ENCODE measurements around the gene SCAP. TPM values are rescaled to one million over a fixed set of nuclear protein-coding genes. Genes with fewer than 3 reads are reported as not detected.

Gene SCAP
- total RNA-seq, 1 donor from 2014 or later, result 76.4 TPM

DNA sequence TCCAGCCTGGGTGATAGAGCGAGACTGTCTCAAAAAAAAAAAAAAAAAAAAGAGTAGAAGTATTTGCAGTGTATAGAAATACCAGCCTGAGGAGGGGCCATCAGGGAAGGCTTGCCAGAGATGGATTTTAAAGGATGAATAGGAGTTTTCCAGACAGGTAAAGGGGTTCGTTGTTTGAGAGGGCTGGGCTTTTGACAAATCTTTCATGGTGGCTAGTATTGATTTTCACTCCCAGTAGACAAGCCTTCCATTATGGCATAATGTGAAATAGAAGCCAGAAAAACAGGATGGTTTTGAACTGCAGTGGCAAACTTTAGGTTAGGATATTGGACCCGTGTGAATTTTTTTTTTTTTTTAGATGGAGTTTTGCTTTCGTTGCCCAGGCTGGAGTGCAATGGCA lies 91.3 kb downstream of the SCAP start:
- H3K9me3 Mint-ChIP-seq (ENCODE audit: unreplicated experiment), result no peaks in the 10 kb centered on the region
- no peak overlapping the region for H3K27ac Mint-ChIP-seq (ENCODE audit: unreplicated experiment)
- H3K4me1 Mint-ChIP-seq (ENCODE audit: unreplicated experiment), result peaks cover 33% of the 10 kb centered on the region
- TF ChIP-seq, protein P1, sequence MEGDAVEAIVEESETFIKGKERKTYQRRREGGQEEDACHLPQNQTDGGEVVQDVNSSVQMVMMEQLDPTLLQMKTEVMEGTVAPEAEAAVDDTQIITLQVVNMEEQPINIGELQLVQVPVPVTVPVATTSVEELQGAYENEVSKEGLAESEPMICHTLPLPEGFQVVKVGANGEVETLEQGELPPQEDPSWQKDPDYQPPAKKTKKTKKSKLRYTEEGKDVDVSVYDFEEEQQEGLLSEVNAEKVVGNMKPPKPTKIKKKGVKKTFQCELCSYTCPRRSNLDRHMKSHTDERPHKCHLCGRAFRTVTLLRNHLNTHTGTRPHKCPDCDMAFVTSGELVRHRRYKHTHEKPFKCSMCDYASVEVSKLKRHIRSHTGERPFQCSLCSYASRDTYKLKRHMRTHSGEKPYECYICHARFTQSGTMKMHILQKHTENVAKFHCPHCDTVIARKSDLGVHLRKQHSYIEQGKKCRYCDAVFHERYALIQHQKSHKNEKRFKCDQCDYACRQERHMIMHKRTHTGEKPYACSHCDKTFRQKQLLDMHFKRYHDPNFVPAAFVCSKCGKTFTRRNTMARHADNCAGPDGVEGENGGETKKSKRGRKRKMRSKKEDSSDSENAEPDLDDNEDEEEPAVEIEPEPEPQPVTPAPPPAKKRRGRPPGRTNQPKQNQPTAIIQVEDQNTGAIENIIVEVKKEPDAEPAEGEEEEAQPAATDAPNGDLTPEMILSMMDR (IDR thresholded peaks at IDR 0.05), result no peak
- no peak for DNase-seq (ENCODE audit: extremely low spot score, unreplicated experiment)
- no peak overlapping the region for H3K4me3 Mint-ChIP-seq (ENCODE audit: unreplicated experiment)
- H3K36me3 Mint-ChIP-seq (ENCODE audit: unreplicated experiment), result peaks cover 17% of the 10 kb centered on the region
- no peaks in the 10 kb centered on the region for H3K27me3 Mint-ChIP-seq (ENCODE audit: unreplicated experiment)

DNA sequence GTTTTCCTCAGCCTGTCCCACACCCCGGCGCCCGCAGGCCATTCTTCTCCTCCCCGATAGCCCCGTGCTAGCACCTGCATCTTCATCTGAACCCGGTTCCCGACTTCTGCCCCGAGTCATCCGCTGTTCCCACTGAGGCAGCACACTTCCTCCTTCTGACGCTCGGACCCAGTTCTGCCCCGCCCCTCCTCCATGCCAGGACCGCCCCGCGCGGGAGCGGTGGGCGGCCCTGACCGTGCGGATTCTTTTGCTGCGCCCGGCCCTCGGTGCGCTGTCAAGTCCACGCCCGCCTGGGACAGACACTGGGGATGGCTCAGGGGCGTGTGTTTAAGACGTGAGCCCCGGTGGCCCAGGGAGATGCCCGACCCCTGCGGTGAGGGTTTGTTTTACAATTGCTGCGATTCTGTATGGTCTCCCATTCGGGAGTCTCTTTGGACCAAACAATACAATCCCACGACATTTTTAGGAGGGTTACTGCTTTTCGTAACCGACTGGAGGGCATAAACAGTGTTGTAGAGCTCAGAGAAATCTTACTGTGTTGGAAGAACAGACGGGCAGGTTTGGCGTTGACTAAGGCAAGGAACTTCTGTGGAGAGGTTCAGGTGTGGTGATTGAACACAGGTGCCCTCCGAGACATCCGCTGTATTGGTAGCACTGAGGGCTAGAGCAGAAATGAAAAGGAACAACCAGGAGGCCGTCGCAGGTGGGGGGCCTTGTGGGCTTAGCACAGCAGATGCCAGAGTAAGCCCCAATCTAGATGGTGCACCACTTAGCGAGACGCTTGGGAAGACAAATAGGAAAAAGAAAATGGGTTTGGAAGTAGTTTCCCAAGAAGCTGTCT lies 94.2 kb downstream of the SCAP start:
- no peaks in the 10 kb centered on the region for H3K9me3 Mint-ChIP-seq (ENCODE audit: unreplicated experiment)
- TF ChIP-seq, protein P1 (IDR thresholded peaks at IDR 0.05), result no peak
- DNase-seq (ENCODE audit: extremely low spot score, unreplicated experiment), result peak; percentile 94
- H3K4me1 Mint-ChIP-seq (ENCODE audit: unreplicated experiment), result peaks cover 38% of the 10 kb centered on the region
- H3K27ac Mint-ChIP-seq (ENCODE audit: unreplicated experiment), result peak overlapping the region; percentile 100
- H3K4me3 Mint-ChIP-seq (ENCODE audit: unreplicated experiment), result peak overlapping the region; percentile 100
- peaks cover 13% of the 10 kb centered on the region for H3K36me3 Mint-ChIP-seq (ENCODE audit: unreplicated experiment)
- no peaks in the 10 kb centered on the region for H3K27me3 Mint-ChIP-seq (ENCODE audit: unreplicated experiment)

DNA sequence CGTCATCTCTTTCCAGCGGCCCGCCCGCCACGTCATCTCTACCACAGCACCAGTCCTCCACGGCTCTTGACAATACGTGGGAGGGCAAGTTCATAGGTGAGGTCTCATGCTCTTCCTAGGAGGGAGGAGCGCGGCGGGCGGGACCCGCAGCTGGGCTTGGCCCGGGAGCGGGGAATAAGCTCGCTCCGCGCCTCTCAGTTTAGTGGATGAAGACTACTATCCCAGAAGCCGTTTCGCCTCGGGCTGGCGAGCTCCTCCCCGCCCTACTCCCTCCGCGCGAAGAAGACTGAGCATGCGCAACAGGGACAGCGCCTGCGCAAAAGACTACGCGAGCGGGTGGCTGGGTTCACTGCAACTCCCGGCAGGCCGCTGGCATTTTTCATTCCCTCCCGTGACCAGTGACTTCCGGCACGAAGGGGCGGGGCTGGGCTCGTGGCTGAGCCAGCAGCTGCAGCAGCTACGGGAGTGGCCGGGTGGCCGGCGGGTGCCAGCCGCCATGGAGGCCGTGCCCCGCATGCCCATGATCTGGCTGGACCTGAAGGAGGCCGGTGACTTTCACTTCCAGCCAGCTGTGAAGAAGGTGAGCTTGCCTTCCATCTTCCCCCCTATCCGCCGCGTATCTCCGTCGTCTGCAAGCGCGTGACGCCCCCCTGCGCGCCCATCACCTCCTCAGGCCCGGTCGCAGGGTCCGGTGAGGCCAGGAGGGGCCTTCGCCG lies 95.0 kb downstream of the SCAP start, which contains the start of gene PTPN23:
Gene PTPN23 (plus strand): TSS at position 421 of the 716 bp plus-strand sequence. CDS start 76 bp downstream, at position 497.
- H3K27me3 Mint-ChIP-seq (ENCODE audit: unreplicated experiment), result no peaks in the 10 kb centered on the region
- H3K4me3 Mint-ChIP-seq (ENCODE audit: unreplicated experiment), result peak within 1 kb of the TSS; percentile 100
- peak; percentile 100 for DNase-seq (ENCODE audit: extremely low spot score, unreplicated experiment)
- TF ChIP-seq, protein P1 (IDR thresholded peaks at IDR 0.05), result no peak
- H3K4me1 Mint-ChIP-seq (ENCODE audit: unreplicated experiment), result peaks cover 37% of the 10 kb centered on the region
- peaks cover 9% of the 10 kb centered on the region for H3K36me3 Mint-ChIP-seq (ENCODE audit: unreplicated experiment)
- no peaks in the 10 kb centered on the region for H3K9me3 Mint-ChIP-seq (ENCODE audit: unreplicated experiment)
- peak within 1 kb of the TSS; percentile 100 for H3K27ac Mint-ChIP-seq (ENCODE audit: unreplicated experiment)

DNA sequence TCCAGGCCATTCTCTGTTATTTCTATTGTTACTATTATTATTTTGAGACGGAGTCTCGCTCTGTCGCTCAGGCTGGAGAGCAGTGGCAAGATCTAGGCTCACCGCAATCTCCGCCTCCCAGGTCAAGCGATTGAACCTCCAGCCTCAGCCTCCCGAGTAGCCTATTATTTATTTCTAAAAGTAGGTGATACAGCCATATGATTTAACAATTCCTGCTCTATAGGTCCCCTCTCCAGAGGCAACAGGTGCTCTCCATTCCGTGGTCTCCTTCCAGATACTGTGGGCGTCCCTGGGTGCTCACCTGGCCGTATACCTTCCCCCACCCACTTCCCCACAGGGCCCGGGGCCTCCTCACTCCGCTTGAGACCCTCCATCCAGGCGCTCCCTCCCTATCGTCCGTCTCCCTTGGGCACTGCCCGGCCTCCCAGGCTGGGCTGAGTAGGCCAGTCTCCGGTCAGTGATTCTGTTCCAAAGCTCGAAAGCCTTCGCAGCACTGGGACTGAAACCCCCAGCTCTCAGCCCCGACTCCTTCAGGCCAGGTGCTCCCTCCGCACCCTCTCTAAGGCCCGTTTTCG lies 95.6 kb downstream of the SCAP start:
- H3K9me3 Mint-ChIP-seq (ENCODE audit: unreplicated experiment), result no peaks in the 10 kb centered on the region
- peaks cover 34% of the 10 kb centered on the region for H3K4me1 Mint-ChIP-seq (ENCODE audit: unreplicated experiment)
- H3K27me3 Mint-ChIP-seq (ENCODE audit: unreplicated experiment), result no peaks in the 10 kb centered on the region
- H3K36me3 Mint-ChIP-seq (ENCODE audit: unreplicated experiment), result peaks cover 7% of the 10 kb centered on the region
- peak overlapping the region; percentile 100 for H3K4me3 Mint-ChIP-seq (ENCODE audit: unreplicated experiment)
- TF ChIP-seq, protein P1 (IDR thresholded peaks at IDR 0.05), result no peak
- DNase-seq (ENCODE audit: extremely low spot score, unreplicated experiment), result peak; percentile 84
- peak overlapping the region; percentile 100 for H3K27ac Mint-ChIP-seq (ENCODE audit: unreplicated experiment)

Measured in osteocyte (in vitro differentiated cells).